NCI-H69 (cell line): ENCODE results near the gene RALGPS2.

ENCODE experiments used
- DNase-seq: peaks from one replicate; lab custom pipeline; 2025; lab: John Stamatoyannopoulos, UW

Gene RALGPS2

DNA sequence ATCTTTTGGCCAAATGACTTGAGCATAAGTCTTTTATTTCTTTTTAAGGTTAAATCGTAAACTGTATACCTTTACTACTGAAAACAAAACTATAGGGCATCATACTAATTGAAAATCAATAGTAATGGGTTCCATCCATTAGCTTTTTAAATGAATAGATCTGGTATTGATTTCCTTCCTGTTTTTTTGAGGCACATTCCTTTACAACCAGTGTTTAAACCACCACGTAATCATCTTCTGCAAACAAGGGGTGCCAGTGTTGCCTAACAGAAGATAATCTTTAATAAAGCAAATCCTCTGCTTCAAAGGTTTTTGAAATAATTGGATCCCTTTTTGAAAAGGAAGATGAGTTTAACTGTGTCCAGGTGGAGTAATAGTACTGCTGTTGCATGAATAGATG lies 194.5 kb downstream of the RALGPS2 start:
- DNase-seq: no peak

DNA sequence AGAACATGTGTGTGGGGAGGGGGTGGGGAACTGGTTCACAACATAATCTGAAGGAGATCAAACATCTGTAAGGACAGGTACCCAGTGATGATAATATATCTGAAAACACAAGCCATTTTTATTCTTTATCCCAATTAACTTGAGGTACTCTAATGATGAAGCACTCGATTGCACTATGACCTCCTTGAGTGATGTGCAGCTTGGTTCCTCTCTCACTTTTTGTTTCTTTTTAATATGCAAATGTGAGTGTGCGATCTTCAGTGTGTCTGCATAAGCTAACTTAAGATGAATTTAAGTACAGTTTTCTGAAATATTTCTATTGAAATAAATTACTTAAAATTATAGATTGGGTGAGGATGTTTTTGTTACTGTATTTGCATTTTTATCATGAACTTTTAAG lies 196.5 kb downstream of the RALGPS2 start:
- DNase-seq: no peak

DNA sequence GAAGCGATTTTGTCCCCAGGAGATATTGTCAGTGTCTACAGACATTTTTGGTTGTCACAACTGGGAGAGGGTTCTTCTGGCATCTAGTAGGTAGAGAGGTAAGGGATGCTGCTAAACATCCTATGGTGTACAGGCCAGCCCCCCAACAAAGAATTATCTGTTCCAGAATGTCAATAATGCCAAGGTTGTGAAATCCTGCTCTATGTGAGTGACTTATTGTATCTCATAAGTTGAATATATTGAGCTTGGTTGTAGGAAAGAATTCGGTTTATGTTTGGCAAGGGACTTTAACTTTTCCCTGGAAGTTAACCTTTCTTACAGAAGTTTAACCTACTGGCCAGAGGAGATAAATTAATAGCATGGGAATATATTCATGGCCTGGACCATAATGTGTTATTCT lies 198.5 kb downstream of the RALGPS2 start:
- no peak for DNase-seq

DNA sequence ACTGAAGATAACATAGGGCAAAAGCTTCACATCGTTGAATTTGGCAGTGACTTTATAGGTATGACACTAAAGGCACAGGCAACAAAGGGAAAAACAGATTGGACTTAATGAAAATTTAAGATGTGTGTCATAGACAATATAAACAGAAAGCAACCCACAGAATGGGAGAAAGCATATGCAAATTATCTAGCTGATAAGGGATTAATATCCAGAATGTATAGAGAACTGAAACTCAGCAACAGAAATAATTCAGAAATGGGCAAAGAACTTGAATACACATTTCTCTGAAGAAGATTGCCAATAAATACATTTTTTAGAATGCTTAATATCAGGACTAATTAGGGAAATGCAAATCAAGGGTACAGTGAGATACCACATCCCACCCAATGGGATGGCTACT lies 201.0 kb downstream of the RALGPS2 start:
- no peak for DNase-seq

DNA sequence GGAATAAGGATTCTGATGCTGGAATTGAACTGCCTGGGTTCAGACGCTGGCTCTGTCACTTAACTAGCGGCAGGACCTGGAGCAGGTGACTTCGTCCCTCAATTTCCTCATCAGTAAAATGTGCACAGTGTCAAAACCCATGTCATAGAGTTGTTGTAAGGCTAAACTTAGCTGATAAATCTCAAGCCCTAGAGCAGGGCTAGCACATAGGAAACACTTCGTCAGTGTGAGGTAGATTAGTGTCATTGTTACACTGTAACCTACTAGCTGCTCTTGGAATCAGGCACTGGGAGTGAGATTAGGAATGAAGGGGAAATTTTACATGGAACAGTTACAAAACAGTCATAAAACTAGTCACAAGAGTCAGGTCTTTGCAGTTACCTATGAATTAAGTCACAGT lies 202.0 kb downstream of the RALGPS2 start:
- DNase-seq: no peak

DNA sequence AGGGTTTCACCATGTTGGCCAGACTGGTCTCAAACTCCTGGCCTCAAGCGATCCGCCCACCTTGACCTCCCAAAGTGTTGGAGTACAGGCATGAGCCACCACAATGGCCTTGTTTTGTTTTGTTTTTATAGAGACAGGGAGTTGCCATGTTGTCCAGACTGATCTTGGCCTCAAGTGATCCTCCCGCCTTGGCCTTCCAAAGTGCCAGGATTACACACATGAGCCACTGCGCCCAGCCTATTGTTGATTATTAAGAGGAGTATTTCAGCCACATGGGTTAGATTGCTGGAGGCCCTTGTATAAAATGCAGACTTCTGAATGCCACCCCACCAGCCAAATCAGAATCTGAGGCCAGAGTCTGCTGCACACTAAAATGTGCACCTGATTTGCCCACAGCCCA lies 203.0 kb downstream of the RALGPS2 start:
- DNase-seq: no peak

DNA sequence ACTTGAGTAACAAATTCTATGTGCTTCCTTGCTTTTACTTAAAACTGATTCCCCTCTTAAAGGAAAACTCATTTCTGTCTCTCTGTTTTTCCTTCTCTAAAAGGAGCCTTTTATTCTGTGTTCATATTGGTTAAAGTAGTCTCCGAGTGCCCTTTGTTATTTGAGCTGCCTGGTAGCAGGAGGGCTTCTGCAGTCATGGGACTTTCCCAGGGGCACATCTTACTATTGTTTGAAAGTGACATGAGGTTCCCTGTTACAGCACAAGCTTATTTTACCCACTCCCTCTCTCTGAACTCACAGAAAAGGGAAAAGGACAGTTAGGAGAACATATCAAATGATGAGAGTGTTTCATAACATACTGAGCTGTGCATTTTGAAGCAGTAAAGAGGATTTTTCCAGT lies 203.9 kb downstream of the RALGPS2 start:
- DNase-seq: no peak

DNA sequence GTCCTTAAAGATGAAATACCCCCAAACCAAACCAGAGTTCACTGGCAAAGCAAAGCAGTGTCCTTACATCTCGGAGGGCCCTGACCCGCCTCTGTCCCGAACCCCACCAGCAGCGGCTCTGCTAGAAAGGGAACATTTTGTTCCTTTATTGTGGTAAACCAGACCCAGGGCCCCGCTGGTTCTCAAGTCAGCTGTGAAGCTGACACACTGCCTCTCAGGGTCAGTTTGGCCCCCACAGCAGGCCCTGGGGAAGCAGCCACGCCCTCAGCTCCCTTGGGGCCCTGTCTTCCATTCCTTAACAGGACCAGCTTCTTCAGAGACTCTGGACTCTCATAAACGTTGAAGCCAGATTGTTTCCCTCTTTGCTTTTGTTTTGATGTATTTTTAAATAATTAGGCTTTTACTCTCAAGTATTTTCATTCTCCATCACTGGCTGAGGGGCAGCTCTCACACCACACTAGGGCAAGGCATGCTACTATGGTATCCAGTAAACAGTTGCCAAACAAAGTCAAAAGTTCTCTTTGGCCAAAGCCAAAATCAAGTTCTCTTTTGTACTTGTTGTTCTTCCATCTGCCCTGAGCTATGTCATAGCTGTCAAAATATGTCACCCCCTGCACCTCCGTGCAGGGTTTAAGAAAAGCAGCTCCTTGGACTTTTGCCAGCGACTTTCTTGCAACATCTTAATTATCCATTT lies 207.0 kb downstream of the RALGPS2 start:
- DNase-seq: no peak

DNA sequence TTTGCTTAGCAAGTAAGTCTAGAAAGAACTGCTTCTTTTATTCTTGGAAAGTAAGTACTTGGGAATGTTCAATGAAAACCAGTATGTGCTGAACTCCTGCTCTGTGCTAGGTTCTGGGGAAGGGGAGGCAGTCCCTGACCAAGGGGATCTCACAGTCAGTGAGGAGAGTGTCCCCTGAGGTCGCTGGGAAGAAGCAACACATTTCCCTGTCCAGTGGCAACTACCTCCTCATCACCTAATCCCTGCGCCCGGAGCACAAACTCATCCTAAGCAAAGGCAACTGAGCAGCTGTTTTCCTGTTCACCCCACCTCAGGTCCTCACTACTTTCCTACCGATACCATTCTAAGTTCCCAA lies 207.5 kb downstream of the RALGPS2 start:
- DNase-seq: no peak

DNA sequence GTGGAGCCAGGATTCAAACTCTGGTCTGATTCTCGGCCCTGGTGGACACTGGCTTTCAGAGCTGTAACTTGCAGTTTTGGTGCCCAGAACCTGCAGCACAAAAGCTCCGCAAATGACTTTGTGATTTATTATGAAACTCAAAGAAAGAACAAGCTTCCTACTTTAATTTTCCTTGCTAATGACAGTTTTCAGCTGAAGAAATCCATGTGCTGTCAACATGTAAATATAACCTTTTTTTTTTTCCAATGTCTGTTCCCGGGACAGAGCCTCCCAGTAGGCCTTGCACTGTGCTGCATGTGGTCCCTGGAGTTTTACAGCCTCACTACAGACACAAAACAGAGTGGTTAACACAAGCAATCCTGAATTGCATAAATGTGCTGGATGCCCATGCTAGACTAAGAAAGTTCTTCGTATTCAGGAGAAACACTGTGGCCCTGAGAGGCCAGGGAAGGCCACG lies 208.1 kb downstream of the RALGPS2 start:
- no peak for DNase-seq

DNA sequence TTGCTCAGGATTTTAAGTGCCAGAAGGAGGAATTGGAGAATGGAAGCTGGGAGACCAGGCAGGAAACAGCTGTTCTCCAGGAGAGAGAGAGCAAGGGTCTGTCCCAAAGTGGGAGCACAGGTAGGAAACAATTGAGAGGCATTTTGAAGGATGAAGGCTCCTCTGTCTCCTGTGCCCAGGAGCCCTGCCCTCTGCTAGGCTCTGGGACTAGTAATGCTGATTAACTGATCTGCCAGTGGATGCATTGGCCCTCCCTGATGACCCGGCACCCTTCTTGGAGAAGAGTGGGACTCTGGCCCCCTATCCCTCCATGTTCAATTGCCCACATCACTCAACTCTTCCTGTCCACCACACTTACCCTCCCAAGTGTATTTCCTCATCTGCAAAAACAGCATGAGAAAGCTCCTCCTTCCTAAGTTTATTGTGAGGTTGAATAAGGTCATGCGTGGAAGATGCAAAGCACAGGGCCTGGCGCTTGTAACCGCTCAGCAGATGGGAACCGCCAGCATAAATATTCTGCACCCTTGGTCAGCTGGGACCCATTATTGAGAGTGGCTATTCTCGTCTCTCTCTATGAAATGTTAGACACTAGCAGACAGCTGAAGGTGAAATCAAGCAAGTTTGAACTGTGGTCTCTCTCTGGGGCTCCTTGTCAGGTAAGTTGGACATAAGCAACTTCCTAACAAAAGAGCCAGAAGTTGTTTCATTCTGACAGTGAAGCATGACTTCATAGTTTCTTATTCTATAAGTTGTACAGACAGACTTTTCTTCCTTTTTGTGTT lies 208.9 kb downstream of the RALGPS2 start:
- DNase-seq: no peak

DNA sequence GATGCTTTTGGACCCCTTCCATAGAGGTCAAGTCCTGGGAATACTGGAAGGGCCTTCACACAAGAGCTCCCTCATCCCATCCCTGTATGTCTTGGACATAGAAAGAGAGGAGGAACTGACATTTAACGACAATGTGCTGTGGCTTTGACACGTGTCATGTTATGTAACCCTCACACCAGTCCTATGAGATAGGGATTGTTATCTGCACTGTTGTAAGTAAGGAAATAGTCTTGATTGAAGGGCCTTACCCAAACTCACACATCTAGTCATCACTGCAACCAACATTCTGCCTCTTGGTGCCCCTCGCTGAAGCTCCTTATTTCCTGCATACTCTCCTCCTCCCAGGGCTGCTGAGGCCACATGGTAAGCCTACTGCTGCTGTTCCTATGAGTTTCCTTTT lies 209.5 kb downstream of the RALGPS2 start:
- no peak for DNase-seq

DNA sequence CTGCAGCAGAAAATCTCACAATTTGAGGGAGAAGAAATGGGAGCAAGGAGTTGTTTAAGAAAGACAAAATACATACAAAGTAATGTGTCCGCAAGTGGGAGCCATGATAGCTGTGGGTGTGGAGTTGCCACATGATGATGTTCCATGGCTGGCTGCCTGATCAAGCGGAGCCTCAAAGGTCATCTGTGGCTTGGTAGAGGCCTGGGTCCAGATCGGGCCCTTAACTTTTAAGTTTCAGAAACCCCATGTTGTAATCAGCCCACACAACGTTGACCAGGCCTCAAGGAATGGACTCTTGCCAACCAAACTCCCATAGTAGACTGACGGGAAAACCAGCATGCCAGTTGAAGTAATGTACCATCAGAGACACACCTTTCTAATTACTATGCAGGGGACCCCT lies 210.6 kb downstream of the RALGPS2 start:
- DNase-seq: no peak

DNA sequence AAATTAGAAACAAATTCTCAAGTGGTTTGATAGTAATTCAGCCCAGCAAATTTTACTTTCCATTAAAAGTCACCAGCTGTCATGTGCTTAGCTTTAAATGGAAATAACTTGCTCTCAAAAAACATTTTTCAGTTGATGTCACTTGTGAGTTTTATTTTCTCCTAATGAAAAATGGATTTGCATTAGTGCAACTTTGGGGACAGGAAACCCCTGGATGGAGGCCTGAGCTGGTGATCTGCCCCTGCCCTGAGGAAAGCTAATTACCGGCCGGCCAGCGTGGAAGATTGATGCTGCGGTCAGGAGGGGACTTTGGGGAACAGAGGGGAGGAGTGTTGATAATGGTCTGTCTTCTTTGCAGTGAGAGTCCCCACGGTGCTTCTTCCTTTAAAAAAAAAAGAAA lies 212.7 kb downstream of the RALGPS2 start:
- DNase-seq: no peak

DNA sequence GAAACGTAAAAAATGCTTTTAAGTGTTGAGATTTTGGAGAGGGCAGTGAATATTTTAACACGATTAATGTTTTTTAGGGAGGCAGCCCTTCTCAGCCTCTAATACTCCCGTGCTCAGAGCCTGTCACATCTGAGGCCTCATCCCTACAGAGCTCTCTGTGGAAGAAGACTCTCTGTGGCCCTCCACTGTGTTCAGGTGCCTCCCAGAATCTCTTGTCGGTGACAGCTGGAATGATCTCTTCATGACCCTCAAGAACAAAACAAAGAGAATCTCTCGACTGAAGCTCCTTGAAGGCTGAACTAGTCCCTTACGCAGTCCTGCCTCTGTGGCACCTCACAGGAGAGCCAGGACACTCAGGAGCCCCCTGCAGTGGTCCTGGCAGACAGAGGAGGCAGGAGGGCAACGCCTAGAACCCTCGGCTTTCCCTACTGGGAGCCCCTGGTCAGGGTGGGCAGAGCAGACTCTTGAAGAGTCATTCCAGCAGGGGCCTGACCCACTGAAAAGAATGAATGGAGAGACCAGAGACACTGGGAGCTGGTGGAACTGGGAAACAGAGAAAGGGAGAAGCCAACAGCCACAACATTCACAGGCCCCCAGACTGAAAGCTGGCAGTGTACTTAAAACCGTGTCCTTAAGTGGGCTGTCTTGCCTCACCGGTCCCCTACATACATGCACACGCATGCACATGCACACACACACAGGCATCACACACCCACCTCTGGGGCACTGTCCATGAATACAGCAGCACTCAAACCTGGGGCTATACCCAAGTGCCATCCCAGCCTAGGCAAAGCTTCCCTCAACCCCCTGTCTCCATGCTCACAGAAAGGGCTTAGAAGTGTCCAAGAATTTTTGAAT lies 213.3 kb downstream of the RALGPS2 start:
- DNase-seq: no peak

DNA sequence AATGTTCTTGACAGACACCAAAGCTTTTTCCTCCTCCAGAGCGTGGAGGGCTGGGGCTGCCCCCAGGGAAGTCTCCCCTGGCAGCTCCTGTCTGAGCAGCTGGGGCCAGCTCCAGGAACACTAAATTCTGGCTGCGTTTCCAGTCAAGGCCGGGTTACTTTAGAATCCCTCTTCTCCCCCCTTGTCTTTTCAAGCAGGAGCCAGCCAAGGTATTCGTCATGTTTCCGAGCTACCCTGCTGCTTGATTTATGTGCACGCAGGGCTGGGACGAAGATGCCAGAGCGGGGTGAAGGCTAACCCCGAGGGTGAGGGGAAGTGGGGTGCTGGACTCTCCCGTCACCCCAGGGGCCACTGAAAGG lies 213.9 kb downstream of the RALGPS2 start:
- peak; percentile 14 for DNase-seq

DNA sequence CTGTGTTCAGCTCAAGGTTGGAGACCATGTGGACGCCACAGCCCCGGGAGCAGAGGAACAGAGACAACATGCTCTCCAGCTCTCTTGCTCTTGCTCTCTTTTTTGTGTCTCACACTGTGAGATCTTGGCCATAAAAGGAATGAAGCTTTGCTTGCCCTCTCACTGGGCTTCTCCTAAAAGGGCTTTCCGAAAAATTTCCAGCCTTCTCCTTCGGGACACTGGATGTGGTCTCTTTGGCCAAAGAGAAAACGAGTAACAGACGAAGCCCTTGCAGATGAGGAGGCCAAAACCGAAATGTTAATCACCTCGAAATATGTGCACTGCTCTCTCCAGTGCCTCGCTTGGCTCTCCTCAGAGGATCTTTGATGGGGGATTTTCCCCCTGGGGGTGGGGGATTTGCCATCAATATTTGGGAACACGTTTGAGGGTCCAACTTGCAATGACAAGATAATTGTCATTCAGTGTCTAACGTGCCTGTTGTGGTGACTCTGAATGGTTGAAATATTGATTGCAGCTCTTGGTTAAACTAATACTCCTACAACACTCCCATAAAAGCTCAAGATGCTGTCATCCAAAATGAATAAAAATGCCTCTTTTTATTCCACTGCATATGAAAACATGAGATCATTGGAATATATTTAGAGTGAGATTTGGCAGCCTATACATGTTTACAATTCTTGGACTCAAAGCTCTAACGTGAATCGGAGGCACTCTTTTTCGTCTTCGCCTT lies 214.5 kb downstream of the RALGPS2 start:
- DNase-seq: no peak

DNA sequence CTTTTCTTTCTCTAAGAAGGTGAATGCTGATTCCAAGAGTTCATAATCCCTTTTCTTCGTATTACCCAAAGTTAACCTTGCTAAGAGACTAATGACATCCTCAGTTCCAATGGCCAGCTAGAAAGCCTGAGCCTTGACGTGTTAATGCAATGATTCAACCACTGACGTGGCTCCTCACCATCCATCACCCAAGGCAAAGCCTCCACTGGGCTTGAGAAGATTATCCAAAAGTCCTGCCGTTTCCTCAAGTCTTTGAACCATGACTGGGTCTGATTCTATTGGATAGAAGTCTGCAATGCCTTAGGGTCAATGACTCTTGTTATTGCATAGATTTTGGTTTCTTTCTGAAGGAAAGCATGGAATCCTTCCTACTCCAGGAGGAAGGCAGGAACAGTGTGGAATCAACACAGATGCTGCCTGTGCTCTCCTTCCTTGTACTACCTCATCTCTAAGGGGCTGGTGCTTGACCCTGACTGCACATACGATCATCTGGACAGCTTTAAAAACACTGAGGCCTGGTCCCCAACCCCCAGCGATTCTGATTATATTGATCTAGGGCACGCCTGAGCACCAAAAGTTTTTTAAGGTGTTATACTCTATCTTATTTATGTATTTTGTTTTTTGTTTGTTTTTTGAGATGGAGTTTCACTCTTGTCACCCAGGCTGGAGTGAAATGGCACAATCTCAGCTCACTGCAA lies 215.2 kb downstream of the RALGPS2 start:
- DNase-seq: no peak

DNA sequence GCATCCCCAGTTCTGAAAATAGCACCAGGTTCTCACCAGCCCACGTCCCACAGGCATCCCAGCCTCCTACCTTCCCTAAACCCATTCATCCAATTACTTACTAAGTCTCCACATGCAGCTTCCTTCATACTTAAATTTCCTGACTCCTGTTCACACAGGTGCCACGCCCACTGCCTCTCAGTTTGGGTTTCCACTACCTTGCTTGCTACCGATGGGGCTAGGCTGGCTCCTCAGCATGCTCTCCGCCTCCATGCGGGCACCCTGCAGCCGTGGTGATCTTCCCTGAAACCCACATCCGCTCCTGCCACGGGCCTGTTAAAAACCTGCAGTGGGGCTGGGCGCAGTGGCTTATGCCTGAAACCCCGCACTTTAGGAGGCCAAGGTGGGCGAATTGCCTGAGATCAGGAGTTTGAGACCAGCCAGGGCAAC lies 216.2 kb downstream of the RALGPS2 start:
- DNase-seq: no peak

DNA sequence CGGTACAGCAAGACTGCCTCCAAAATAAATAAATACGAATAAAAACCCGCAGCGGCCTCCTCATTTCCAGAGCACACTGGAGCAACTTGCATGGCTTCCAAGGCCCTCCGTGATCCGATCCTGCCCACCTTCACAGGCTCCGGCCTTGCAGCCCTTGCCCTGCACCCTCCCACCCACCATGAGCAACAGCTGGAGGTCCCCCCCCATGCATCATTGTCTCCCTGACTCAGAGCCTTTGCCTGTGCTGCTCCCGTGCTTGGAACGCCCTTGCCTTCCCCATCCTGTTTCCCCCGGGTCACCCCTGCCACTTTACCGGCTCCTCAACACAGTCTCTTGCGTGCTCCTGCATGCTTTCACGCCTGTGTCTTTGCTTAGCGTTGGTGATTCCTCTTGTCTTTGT lies 216.8 kb downstream of the RALGPS2 start:
- DNase-seq: no peak
